GM19468 (cell line): Measurements from ENCODE around the gene KCNN3.

Source experiments
- ATAC-seq: cut with Tn5 transposase; IDR thresholded peaks from one replicate; pipeline ENCODE4 v1.9.1; 2021; ENCODE audit warnings: mild to moderate bottlenecking, moderate library complexity, moderate number of reproducible peaks; ENCODE audit not compliant: unreplicated experiment; ENCODE audit errors: extremely low read depth

The KCNN3 gene

DNA sequence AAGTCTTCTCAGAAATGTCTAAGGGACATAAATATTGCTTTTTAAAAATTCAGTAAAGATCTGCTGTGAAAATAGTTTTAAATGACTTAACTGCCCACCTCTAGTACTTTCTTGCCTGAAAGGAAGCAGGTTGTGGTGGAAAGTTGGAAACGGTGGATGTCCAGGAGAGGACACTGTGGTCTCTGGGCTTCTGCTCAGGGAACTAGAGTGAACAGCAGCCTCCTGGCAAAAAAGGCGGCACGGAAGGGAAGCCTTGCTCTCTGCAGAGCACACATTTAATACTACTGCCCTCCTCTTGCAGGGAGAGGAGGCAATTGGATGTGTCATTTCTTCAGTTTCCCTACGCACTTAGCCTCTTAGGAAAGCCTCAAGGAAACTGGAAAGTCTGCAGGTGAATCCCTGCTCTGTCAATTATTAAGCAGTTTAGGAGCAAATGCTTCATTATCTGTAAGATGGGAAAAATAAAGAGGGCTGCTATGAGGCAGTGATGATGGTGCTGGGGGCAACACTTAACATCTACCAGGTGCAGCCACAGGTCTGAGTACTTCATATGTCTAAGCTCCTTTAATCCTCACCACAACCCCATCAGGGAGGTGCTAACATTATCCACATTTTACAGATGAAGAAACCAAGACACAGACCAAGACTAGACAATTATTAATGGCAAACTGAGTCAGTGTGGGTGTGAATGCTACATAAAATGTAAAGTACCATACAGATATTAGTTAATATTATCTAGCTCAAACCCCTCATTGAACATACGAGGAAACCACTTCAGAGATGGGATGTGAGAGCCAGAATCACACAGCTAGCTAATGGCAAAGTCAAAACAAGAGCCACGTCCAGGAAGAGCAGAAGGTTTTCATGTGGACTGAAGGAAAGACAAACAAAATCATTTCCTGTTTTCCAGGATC is 153.2 kb downstream of the KCNN3 start:
- no peak for ATAC-seq

- ATAC-seq, result no peak
Measured at GRCh38 chr1:154716011-154716410, 154.1 kb downstream of the KCNN3 start.

GRCh38 chr1:154715385-154715784 is 154.7 kb downstream of the KCNN3 start:
- ATAC-seq, result no peak

GRCh38 chr1:154714638-154715037 is 155.4 kb downstream of the KCNN3 start:
- ATAC-seq, result no peak

GRCh38 chr1:154714052-154714623 is 155.9 kb downstream of the KCNN3 start:
- ATAC-seq, result no peak

GRCh38 chr1:154713005-154713404 is 157.1 kb downstream of the KCNN3 start:
- no peak for ATAC-seq

DNA sequence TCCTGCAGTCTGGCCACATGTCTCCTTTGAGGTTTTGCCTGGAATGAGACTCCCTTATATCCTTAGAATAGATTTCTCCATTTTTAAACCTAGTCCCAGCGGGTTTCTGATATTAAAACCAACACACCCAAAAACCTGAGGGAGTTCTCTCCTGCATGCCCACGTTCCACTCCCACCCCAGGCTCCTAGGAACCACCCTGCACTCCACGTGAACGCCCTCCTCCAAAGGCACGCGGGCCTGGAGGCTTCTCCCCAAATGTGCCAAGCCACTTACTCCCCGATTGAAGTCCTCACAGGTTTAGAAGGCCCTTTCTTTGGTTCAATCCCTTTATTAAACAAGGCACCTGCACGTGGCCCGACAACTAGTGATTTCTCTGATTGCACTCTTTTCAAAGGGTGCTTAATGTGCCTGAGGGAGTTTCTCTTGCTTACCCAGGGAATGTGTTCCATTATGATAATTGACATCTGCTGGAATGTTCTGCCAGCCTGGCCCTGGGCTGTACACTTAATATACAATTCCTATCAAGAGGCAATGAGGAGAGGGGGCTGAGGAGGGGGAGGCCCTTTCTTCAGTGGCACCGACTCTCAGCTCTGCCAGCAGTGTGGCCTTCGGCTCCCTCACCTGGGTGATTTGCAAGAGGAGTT is 157.8 kb downstream of the KCNN3 start:
- no peak for ATAC-seq

DNA sequence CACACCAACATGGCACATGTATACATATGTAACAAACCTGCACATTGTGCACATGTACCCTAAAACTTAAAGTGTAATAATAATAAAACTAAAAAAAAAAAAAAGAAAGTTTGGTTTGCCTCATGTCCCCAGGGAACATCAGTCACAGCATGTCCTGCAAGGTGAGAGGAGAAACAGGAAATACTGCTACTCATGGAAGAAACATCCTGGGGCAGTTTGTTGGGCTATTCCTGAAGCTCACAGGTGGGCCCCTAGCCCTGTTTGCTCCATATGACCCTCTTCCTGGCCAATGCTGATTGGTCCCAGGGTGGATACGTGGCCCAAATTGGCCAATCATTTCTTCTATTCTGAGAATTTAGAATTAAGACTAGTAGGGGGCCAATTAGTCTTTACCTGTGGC is 158.7 kb downstream of the KCNN3 start:
- no peak for ATAC-seq

- ATAC-seq, result no peak
Measured at GRCh38 chr1:154710106-154710505, 160.0 kb downstream of the KCNN3 start.

DNA sequence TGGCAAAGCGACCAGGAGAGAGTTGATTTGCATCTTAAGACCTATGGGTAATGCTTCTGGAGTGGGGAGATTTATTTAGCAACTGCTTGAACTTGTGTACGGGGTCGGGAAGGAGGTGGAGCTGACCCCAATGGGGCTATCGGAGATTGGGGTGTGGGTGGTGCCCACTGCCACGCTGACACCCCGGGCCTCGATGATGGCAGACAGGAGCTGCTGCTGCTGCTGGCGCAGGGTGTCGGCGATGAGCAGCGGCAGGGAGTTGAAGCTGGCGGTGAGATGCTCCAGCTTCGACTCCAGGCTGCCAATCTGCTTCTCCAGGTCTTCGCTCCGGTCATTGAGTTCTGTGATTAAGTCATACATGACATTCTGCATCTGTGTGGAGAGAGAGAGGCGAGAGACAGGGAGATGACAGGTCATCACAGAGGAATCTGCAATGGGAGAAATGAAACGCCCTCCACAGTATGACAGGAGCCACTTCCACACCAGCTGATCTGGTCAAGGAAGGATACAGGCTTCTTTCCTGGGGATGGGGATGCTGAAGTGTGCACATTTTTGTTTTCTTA is 162.1 kb downstream of the KCNN3 start:
- ATAC-seq, result no peak

DNA sequence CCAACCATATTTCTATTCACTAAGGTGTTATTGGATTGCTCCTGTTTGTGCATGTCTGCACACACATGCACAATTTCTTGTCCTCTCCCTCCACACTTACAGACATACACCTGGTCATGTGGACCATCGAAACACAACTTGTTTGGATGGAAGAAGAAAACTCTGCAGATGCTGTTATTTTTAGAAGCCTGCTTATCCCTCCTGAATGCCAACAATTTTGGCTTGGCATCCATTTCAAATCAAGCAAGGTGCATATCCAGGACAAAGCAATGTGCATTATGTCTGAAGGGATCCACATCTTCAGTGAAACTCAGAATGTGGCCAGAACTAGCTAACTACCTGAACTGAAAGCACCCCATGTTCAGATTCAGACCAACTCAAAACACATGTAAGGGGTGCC is 163.2 kb downstream of the KCNN3 start:
- ATAC-seq, result no peak

GRCh38 chr1:154705544-154705943 is 164.5 kb downstream of the KCNN3 start:
- ATAC-seq, result no peak

- ATAC-seq, result no peak
Measured at GRCh38 chr1:154703170-154703569, 166.9 kb downstream of the KCNN3 start.

DNA sequence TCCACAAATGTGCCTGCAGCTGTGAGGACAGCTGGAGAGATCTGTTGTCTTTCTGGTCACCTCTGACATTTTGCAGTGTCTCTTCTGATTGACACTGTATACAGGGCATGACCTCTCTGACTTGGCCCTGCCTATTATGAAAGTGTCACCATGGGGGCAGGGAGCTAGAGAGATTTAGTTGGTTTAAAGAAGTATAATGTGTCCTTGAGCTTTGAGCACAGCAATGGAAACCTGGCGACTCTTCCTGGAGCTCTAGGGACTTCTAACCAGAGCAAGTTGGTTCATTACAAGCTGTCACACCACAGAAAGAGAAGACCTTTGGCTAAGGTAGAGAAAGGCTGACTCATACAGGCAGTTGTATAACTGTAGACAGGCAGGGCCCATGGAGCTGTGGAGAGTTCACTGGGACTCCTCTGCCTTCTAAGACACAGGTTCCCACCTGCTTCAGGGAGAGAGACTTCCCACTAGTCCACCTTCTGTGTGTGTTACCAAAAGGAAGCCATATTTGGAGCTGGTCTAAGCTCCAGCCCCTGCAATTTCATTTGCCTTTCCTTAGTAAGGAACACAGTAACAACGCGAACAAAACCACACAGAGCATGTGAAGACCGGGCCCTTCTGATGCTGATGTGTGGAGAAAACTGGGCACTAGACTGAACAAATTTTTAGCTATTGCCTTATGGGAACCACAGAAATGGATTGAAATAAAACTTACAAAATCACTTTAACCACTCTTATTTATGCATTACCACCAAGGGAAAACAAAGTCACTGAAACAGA is 171.6 kb downstream of the KCNN3 start:
- no peak for ATAC-seq

DNA sequence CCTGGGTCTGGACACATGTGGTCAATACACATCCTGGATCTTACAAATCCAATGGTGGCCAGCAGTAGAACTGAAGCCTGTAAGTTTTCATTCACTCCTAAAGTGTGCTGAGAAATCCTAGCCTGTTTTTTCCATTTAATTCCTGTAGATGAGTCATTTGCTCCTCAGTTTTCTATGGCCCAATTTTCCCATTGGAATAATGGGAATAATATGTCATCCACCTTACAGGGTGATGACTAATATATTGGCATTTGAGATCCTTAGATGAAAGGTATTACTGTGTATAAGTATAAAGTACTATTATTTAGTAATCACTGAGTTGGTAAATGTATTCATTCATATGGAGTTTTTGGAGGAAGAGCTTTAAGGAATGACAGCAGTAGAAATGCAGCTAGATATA is 172.4 kb downstream of the KCNN3 start:
- ATAC-seq, result no peak

GRCh38 chr1:154696456-154696855 is 173.6 kb downstream of the KCNN3 start:
- no peak for ATAC-seq

GRCh38 chr1:154695985-154696384 is 174.1 kb downstream of the KCNN3 start:
- no peak for ATAC-seq

DNA sequence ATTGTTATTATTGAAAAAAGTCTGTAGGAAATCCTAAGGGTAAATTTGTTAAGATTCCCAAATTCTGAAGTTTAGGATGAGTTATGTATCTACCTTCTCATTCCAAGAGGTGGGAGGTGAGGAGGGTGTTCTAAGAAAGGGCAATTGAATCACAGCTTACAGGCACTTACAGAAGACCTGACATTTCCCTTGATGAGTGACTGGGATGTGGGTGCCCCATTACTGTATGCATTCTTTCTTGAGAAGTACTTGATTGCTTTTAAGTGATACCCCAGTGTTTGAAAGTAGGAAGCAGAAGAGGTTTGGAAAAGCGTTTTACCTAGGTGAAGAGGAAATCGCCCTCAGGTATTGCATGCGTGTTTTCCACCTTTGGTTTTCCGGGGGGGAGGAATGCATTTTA is 175.1 kb downstream of the KCNN3 start:
- no peak for ATAC-seq

DNA sequence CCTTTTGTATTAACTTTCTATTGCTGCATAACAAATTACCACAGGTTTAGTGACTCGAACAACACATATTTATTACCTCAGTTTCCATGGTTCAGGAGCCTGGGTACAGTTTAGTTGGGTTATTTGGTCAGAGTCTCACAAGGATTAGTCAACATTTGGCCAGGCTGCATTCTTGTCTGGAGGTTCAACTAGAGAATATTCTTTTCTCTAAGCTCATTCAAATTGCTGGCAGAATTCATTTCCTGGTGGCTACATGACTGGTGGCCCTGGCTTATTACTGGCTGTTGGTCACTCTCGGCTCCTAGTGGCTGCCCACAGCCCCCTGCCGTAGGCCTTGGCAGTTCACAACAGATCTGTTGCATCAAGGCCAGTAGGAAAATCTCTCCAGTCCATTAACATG is 181.0 kb downstream of the KCNN3 start:
- ATAC-seq, result no peak

DNA sequence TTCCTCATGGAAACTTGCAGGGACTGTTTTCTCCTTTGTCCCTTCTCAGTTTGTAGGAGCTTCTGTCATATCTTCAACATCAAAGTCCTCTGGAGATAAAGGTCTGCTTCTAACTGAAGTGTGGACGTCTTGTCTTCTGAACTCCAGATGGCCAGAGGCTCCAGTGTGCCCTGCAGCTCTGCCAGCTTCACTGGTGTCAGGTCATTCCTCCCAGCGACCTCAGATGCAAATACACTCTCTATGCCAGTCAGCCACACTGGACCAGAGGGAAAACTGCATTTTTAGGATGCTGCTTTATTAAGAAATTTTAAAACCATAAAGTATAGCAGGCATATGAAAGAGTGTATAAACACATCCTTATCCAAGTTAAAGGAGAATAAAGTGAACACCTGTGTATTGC is 183.6 kb downstream of the KCNN3 start:
- ATAC-seq, result no peak
